Measurements from ENCODE around the gene ANKRD13B.

ANKRD13B gene

DNA sequence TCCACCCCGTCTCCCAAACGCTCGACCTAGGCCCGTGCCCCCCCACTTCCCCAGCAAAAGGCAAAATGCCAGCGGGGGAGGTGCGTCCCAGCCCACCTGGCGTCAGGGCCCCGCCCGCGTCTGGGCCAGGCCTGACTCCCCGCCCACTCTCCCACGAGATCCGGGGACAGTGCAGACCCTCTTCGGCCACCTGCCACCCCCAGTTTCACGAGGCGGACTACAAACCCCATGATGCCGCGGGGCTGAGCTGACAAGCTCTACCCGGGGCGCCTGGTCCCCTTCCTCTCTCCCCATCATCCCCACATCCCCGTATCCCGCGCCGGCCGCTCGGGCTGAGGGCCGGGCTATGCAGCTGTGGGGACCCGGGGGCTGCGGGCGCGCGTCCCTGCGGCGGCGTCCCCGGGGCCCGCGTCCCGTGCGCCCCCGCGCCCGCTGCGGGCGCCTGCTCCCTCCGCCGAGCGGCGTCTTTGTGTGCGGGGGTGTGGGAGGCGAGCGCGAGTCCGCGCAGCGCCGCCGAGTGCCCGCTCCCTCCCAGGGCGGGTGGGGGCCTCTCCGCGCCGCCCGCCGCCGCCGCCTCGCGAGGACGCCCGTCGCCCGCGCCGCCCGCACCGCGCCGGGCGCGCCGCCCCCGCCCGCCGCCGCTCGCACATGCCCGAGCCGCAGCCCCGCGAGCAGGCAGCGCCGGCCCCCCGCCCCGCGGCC lies at the start of gene ANKRD13B:
Gene ANKRD13B (plus strand): TSS at position 283 of the 702 bp plus-strand sequence. CDS start 490 bp downstream, outside the sequence.
- TF ChIP-seq, protein P1, sequence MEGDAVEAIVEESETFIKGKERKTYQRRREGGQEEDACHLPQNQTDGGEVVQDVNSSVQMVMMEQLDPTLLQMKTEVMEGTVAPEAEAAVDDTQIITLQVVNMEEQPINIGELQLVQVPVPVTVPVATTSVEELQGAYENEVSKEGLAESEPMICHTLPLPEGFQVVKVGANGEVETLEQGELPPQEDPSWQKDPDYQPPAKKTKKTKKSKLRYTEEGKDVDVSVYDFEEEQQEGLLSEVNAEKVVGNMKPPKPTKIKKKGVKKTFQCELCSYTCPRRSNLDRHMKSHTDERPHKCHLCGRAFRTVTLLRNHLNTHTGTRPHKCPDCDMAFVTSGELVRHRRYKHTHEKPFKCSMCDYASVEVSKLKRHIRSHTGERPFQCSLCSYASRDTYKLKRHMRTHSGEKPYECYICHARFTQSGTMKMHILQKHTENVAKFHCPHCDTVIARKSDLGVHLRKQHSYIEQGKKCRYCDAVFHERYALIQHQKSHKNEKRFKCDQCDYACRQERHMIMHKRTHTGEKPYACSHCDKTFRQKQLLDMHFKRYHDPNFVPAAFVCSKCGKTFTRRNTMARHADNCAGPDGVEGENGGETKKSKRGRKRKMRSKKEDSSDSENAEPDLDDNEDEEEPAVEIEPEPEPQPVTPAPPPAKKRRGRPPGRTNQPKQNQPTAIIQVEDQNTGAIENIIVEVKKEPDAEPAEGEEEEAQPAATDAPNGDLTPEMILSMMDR (IDR thresholded peaks at IDR 0.05; ENCODE audit: low read depth, low read length), result no peak
- DNase-seq (ENCODE audit: extremely low read depth, low read depth), result no peak

DNA sequence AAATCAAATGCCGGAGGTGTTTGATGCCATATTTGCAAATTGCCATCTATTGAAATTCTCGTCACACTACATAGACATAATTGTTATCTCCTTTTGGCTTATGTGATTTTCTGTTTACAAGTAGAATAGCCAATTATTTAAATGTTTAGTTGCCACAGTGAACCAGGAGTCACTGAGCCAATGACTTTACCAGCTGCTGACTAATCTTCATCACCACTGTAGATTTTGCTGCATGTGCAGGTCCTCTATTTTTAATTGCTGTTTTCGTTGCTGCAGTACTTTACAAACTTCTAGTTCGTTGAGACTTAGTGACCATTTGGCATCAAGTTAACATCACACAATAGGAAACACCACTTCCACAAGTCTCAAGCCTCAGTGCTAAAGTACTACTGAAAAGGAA lies 48.9 kb upstream of the ANKRD13B start:
- DNase-seq (ENCODE audit: extremely low read depth, low read depth), result no peak
- TF ChIP-seq, protein P1 (IDR thresholded peaks at IDR 0.05; ENCODE audit: low read depth, low read length), result no peak

DNA sequence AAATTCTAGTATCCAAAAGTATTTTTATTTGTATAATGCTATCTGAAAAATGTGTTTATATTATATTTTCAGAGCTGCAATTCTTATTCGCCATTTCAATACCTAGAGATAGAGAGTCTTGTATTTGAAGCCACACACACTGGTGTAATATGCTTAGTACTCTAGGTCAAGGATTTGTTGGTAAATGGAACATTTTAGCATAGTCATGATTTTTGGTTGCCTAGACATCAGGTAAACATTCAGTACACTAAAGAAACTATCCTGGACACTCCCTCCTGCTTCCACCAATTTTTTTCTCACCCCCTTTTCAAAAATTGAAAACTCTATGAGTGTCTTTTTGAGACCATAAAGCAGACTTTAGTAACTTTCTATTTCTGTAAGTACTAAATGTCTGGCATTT lies 46.8 kb upstream of the ANKRD13B start:
- TF ChIP-seq, protein P1 (IDR thresholded peaks at IDR 0.05; ENCODE audit: low read depth, low read length), result no peak
- no peak for DNase-seq (ENCODE audit: extremely low read depth, low read depth)

DNA sequence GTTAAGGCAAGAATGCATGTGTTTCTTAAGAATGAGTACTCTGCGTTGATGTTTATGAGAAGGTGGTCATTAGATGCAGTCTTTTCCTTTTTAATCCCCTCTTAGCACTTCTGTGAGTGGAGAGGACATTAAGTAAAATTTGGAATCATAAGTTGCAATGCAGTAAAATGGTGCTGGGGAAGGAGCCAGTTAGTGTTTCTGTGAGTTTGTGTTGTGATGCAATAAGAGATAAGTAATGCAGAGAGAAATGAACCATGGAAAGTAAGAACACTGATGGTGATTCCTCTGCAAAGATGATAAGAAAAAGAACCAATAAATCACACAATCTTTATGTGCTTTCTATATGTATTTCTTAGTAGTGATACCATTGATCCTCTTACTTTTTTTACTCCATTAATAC lies 46.1 kb upstream of the ANKRD13B start:
- TF ChIP-seq, protein P1 (IDR thresholded peaks at IDR 0.05; ENCODE audit: low read depth, low read length), result no peak
- no peak for DNase-seq (ENCODE audit: extremely low read depth, low read depth)

DNA sequence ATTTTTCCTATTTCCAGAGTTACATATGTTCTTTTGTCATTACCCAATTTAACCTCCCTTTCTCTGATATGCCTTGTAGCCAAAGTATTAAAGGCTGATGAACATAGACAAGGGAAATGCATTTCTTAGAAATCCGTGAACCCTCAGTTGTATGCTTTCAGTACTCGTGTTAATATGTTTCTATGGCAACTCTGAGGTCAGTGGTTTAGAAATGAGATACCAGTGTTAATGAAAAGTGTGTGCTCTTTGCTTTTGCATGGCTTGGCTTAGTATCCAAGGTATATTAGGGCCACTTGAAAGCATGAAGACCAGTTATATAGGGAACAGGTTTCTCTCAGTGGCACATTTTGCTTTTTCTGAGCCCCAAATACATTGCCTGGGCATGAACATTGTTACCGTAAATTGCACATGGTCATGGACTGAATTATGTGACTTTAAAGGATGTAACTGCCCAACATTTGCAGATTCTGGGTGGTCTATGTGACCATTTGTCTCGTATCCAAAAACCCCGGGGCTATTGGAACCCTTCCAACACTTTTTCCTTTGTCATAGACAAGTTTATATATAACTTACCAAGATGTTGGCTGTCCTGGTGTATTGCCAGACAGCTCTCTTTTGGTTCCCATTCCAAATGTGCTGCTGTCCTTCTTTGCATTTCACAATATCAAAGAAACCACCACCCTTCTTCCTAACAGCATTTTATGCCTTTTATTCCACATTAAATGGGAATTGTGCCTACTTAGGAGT lies 43.6 kb upstream of the ANKRD13B start:
- TF ChIP-seq, protein P1 (IDR thresholded peaks at IDR 0.05; ENCODE audit: low read depth, low read length), result no peak
- DNase-seq (ENCODE audit: extremely low read depth, low read depth), result peak; percentile 49

DNA sequence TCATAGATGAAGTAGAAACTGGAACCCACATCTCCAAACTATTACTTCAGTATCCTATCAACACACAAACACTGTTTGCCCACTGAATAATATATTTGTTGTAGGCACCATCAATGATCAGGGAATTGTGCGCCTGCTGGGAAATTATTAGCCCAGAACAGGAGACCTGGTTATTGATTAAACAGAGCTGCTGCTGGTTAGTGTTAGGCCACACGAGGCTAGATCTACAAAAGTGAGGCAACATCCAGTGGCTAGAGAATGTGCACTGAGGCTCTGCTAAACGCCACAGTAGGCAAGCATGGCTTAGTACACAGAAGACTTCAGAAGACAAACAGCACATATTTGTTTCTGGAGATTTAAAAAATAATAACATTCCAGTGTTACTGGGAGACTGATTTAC lies 37.1 kb upstream of the ANKRD13B start:
- no peak for DNase-seq (ENCODE audit: extremely low read depth, low read depth)

More for the DNA sequence above, 37.1 kb upstream of the ANKRD13B start:
- TF ChIP-seq, protein P1 (IDR thresholded peaks at IDR 0.05; ENCODE audit: low read depth, low read length), result no peak

All from AG09319 (cell line).